Cortex of kidney (tissue), 1 donor: ENCODE measurements around the gene GNB5.
"Not testable (repeated sequence)": the region's sequence is repeated elsewhere in the genome, so short reads cannot be mapped to it uniquely, and the experiment has no call there.

ENCODE experiments used
- DNase-seq: peaks from one replicate; lab custom pipeline; 2025; lab: John Stamatoyannopoulos, UW

Gene GNB5

DNA sequence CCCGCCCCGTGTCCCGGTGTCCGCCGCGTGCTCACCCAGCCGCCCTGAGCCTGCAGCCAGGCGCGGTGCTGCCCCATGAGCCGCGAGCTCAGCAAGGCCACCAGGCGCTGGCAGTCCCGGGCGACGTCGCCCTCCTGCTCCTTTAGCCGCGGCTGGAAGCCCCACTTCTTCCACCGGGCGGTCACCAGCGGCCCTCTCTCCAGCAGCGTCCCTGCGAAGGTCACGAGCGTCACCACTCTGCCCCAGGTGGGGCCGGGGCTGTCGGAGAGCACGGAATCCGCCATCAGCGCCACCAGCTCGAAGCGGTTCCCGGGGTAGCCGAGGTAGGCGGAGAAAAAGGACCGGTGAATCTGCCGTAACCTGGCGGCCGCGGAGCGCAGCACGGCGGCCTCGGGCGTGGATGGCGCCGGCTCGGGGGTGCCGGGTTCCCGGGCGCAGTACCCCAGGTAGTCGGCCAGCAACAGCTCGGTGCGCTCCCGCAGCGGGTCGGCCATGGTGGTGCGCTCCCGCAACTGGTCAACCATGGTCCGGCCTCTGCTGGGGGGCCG, 78.9 kb downstream of the GNB5 start:
- DNase-seq: no peak

DNA sequence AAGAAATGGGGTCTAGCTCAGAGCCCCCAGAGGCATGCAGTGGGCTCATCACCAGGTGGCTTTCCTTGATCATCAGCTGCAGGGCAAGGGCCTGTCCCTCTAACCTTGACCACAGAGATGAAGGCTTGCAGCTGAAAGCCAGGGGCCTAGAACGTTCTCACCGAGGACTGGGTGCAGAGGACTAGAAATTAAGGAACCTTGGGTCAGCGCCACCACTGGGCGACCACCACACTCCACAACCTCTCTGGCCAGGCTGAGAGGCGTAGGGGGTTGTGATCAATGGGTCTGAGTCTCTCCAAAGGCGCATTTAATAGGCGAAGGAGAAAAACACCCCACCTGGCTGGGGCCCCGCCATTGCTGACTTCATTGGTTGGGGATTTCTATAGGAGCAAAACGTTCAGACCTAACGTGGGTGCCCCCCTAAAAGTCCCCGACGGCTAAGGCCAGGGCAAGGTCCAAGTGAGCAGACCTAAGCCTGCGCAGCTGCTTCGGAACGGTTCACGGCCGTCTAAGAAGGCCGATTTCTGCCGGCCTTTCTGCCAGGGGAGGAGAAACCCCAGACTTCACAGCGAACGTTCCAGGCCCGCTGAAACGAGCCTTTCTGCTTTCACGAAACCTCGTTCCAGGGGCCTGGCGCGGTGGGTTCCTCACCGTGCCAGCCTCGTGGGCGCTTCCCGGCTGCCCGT, 79.5 kb downstream of the GNB5 start:
- no peak for DNase-seq

DNA sequence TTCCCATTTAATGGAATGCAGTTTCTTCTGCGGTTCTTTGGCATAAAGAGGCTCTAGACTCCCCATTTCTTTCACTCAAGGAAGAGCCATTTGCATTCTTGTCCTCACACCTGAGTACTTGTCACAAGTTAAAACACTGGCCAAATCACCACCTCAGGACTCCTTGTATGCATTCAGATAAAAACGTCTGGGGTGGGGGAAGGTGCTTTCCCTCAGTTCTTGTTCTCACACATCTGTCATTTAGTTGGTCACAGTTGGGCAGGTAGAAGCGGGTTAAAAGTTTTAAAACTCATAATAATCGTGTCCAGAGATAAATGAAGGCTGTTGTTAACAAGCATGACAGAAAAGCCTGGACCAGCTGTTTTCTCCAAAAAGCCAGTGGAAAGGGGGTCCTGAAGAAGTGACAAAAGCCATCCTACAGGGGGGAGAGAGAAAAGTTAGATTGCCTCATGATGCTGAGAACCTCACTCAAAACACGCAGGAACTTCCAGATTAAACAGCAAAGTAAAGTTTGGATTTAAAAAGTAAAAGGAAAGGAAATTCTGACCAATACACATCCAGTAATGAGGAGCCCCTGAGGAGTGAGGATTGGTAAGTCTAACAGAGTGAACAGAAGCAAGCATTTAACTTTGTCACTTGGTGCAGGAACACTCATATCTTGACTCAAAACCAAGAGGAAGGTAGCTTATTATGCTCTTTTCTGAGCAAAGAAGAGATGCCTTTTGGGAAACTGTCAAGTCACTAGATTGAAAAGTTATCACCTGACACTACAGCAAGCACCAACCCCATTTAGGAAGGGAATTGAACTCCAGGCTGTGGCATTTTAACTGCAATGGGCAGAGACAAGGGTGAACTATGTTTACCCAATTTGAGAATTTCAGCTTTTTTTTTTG, 81.4 kb downstream of the GNB5 start:
- no peak for DNase-seq

DNA sequence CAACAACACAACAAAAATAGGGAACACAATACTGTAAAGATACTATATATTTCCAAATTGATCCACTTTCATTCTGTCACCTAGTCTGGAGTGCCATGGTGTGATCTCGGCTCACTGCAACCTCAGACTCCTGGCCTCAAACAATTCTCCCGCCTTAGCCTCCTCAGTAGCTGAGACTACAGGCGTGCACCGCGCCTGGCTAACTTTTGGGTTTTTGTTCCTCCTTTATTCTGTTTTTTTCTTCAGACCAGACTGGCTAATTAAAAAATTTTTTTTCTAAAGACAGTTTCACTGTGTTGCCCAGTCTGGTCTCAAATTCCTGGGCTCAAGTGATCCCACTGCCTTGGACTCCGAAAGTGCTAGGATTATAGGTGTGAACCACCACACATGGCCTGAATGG, 84.0 kb downstream of the GNB5 start:
- no peak for DNase-seq

DNA sequence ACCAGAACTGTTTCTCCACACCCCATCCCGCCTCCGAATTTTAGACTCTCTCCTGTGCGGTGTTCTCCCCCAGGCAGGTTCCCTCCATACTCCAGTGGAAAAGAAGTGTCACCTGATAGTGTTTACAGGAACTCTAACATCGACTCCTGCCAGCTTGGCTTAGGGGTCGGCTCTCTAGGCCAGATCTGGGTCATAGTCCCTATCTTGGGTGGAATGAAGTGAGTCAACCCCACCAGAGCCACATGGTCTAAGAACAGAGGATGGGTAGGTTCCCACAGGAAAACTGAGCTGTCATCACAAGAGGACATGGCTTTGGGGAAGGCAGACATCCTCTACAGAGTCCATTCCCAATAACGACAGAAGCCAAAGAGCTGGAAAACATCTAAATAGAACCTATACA, 84.6 kb downstream of the GNB5 start:
- no peak for DNase-seq

DNA sequence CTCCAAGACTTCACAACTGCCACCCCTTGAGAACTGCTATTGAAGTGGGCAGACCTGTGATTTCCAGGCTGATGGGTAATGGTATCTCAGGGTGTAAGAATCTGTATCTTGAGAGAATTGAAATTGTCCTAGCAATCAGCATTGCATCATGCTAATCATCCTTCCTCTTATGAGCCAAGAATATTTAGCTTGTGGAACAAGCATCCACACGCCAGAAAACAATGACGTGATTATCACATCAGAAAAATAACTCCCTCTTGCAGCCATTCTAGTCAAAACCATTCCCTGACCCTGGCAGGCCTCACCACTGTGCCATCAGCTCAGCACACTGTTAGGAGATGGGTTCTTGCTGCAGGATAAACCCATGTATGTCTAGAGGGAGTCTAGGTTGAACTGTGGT, 85.3 kb downstream of the GNB5 start:
- DNase-seq: no peak

DNA sequence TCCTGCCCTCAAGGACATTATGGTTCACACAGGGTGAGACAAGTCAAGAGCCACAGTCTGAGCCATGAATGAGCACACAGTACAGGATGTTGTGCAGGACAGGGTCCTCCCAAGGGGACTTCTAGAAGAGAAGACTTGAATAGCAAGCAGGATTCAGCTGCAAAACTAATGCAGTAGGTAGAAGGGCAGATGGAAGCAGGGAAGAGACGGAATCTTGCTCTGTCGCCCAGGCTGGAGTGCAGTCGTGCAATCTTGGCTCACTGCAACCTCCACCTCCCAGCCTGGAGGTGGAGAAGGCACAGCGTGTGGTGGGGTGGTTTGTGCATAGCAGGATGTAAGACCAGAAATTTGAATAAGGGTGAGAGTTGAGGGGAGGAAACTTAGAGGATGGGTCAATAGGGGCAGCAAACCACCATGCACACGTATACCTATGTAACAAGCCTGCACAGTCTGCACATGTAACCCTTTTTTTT, 86.6 kb downstream of the GNB5 start:
- no peak for DNase-seq

DNA sequence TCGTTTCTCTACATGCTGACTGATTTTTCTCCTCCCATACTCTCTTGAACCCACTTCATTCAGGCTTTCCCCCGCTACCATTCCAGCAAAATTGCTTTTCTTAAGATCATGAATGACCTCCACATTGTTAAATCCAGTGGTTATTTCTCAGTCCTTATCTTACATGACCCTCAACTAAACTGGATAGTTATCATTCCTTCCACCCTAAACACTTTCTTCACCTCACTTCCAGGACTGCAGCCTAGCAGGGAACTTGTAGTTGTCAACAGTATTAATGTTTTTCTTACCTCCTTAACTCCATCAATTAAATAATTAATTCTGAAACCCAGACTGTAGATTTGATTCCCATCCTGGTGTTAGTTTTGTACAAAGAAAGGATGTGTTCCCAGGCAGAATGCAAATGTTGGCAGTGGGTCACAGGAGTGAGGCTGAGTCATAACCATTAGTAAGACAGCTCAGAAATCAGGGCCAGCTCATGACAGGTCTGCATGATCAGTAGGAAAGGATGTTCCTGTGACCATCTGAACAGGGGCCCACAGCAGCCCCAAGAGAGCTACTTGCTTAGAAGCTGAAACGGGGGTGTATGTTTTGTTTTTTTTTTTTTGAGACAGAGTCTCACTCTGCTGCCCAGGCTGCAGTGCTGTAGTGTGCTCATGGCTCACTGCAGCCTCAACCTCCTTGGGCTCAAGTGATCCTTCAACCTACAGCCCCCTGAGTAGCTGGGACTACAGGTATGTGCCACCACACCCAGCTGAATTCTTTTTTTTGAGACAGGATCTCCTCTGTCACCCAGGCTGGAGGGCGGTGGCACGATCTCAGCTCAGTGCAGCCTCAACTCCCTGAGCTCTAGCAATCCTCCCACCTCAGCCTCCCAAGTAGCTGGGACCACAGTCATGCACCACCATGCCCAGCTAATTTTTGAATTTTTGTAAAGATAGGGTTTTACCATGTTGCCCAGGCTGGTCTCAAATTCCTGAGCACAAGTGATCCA, 87.7 kb downstream of the GNB5 start:
- DNase-seq: no peak

DNA sequence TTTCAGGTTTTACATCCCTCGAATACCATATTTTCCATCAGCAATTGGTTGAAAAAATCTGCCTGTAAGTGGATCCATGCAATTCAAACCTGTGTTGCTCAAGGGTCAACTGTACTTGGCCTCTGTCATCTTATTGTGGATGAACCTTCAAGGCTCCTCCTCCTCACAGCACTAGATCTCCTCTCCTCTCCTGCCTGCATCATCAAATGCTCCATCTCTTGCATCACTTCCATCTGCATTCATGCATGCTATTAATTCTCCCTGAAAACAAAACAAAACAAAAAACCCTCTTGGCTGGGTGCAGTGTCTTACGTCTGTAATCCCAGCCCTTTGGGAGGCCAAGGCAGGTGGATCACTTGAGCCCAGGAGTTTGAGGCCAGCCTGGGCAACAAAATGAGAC, 88.7 kb downstream of the GNB5 start:
- no peak for DNase-seq

DNA sequence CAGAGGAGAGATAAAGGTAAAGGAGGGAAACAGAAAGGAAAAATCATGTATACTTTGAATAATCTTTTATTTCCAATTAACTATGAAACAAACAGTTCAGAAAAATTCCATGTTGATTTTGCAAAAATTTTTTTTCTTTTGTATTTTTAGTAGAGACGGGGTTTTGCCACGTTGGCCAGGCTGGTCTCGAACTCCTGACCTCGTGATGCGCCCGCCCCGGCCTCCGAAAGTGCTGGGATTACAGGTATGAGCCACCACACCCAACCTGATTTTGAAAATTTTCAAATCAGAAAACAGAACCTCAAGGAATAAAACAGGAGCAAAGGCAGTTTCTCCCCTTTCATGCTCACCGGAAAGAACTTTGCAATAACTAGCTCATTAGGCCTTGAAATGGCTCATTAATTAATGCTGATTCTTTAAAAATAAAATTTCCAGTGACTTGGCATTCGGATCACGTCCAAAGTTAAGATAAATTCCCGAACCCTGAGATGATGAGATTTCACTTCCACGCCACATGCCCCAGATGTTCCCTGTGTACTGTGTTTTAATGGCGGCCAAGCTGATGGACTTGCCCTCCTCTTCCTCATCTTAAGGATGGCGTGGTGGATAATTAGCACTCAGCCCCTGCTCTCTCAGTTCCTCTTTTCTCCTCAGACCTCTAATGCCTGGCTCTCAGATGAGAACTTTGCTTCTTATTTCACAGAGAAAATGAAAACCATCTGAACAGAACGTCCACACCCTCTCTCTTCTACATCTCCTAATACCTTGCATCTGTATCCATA, 89.5 kb downstream of the GNB5 start:
- DNase-seq: no peak

DNA sequence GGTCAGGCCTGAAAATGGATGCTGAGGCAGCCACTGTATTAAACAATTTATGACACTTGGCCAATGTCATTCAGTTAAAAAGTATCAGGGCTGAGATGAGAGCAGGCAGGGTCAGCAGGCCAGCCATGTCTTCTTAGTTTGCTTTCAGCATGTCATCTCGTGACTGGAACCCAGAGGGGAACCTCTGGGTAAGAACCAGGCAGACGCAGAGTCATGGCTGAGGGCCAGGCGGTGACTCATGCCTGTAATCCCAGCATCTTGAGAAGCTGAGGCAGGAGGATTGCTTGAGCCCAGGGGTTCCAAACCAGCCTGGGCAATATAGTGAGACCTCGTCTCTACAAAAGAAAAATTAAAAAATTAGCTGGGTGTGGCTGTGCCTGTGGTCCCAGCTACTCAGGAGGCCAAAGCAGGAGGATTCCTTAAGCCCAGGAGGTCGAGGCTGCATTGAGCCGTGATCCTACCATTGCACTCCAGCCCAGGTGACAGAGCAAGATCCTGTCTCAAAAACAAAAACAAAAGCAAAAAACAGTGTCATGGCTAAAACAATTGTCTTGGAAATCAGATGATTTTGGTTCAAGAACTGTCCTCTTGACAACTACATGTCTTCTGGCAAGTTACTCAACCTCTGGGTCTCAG, 90.3 kb downstream of the GNB5 start:
- no peak for DNase-seq

DNA sequence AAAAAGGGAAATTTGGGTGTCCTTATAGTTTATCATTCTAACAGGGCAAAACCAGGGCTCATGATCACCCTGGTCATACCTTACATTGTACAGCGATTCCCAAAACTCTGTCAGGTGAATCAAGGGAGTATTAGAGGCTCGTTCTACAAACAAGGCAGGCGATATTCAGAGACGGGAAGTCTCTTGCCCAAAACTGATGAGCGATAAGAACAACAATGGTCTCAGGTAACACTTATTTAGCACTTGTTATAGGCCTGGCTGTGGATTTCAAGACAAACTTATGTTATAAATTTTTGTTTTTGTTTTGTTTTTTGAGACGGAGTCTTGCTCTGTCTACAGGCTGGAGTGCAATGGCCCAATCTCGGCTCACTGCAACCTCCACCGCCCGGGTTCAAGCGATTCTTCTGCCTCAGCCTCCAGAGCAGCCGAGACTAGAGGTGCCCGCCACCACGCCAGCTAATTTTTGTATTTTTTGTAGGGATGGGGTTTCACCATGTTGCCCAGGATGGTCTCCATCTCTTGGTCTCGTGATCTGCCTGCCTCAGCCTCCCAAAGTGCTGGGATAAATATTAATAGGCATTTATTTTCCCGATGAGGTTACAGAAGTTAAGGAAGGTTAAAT, 91.4 kb downstream of the GNB5 start:
- DNase-seq: no peak

DNA sequence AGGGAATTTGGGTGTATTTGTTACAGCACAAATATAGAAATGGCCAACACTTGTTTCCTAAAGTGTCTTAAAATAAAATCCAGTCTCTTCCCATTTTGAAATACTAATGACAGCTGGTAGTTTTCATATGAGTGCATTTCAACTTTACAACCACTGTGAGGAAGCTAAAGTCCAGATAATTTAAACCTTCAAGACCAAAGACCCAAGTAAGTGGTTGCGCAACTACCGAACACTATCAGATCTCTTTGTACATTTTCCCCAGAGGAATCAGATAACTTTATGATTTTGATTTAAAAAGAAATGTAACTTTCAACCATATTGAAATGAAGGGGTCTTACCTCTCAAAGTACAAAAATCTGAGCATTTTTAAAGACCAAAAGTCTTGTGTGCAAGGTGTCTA, 92.9 kb downstream of the GNB5 start:
- no peak for DNase-seq

DNA sequence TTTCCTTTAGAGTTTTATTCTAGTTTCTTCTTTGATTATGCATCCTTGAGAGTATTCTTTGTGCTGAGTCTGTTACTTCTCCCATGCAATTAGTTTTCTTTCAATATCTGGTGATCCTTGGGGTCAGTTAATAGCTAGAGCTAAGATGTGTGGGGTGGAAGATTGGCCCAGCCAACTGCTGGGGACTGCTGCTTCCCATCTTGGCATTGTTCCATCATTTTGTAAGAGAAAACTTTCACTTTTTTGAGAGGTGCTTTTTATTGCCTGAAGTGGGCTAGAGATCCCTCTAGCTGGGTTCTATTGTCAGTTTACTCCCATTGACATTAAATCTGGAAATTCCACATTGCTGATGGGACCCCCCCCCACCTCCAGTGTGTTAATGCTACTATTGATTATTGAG, 94.0 kb downstream of the GNB5 start:
- DNase-seq: no peak

DNA sequence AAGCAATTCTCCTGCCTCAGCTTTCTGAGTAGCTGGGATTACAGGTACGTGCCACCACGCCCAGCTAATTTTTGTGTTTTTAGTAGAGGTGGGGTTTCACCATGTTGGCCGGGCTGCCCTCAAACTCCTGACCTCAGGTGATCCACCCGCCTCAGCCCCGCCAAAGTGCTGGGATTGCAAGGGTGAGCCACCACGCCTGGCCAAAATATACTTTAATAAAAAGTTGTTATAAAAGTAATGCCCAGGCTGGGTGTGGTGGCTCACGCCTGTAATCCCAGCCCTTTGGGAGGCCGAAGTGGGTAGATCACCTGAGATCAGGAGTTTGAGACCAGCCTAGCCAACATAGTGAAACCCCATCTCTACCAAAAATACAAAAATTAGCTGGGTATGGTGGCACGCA, 94.7 kb downstream of the GNB5 start:
- not testable (repeated sequence) for DNase-seq

DNA sequence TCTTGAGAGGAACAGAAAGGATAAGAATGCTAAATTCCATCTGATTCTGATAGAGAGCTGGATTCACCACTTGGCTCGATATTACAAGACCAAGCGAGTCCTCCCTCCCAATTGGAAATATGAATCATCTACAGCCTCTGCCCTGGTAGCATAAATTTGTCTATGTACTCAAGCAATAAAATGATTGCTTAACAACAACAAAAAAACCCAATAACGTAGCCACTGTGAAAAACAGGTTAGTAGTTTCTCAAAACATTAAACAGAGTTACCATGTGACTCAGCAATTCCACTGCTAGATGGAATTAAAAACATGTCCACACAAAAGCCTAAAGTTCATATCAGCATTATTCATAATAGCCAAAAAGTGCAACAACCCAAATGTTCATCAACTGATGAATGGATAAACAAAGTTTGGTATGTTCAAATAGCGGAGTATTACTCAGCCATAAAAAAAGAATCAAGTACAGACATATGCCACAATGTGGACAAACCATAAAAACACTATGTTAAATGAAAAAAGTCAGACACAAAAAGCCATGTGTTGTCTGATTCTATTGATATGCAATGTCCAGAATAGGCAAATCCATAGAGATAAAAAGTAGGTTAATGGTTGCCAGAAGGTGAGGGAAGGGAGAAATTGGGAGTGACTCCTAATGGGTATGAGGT, 95.5 kb downstream of the GNB5 start:
- no peak for DNase-seq

DNA sequence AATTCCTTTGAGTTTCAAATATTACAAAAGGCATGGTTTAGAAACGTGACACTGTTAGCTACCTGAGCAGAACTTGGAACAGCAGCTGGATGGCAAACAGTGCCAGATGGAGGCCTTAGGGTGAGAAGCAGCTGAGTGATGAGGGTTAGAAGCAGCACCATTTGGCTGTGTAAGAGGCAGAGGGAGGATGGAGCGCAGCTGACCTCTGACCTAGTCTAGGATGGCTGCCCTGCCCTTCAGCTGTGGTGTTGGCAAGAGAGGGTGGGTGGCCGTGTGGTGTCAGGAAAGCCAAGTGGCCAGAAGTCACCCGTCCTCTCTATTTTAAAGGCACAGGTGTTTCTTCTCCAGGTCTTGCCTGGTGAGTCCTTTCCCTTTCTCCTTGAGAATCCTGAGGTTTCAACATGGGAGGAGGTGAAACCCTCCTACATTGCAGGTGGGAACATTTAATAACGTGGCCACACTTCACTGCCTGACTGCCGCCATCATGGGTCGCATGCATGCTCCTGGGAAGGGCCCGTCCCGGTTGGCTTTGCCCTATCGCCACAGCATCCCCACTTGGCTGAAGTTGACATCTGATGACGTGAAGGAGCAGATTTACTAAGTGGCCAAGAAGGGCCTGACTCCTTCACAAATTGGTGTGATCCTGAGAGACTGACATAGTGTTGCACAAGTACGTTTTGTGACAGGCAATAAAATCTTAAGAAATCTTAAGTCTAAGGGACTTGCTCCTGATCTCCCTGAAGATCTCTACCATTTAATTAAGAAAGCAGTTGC, 96.2 kb downstream of the GNB5 start:
- no peak for DNase-seq
